Fibroblast of skin of right biceps (primary cell): ENCODE measurements around the gene GHDC.
"Not testable (repeated sequence)": the region's sequence is repeated elsewhere in the genome, so short reads cannot be mapped to it uniquely, and the experiment has no call there.

Source experiments
- DNase-seq: peaks from one replicate; pipeline ENCODE4 v3.0.0-alpha.2; 2013

The GHDC gene

GRCh38 chr17:42202159-42202558 is 7.9 kb upstream of the GHDC start:
- DNase-seq, result no peak

DNA sequence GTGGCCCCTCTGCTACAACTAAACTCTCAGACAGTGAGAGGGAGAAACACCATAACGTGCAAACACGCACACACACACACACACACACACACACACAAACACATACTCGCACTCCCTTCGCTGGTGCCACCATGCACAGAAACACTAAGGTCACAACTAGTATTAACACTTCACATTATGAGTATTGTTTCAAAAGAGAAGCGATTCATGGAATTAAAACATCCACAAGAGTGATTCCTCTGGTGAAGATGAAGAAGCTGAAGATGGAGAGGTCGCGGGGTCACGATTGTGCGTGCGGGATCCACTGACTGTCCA is 7.1 kb upstream of the GHDC start:
- DNase-seq, result no peak

DNA sequence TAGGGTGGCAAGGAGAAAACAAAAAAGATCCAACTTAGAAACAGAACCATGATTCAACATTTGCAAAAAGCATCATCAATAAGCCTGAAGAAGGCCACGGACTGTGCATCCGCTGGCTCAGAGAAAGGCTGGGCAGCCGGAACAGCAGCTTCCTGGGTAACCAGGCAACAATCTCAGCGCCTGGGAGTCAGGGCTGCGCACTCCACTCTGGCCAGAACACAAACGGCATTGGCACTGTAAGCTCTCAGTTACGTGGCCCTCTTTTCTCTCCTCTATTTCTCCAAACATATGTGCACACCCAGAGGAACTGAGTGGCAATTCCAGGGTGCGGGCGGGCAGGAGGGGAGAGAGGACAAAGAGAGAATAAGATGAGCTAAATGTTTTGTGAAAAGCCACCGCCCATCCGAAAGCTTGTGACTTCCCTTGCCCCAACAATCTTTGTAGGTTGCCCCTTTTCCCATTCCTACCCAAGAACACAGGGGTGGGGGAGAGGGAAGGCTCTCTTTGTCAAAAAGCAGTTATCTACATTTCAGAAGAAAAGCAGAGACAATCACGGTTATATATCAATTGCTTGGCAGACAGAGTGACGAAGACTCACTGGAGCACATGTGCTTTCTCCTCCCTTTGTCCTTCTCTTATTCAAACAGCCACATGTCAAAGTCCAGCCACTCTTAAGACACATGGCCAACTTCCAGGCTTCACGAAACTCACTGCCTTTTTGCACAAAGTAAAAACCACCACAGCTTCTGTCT is 6.6 kb upstream of the GHDC start:
- no peak for DNase-seq

- no peak for DNase-seq
These were observed 5.2 kb upstream of the GHDC start for GRCh38 chr17:42199416-42200011.

- DNase-seq, result no peak
These were observed 4.6 kb upstream of the GHDC start for GRCh38 chr17:42198897-42199296.

DNA sequence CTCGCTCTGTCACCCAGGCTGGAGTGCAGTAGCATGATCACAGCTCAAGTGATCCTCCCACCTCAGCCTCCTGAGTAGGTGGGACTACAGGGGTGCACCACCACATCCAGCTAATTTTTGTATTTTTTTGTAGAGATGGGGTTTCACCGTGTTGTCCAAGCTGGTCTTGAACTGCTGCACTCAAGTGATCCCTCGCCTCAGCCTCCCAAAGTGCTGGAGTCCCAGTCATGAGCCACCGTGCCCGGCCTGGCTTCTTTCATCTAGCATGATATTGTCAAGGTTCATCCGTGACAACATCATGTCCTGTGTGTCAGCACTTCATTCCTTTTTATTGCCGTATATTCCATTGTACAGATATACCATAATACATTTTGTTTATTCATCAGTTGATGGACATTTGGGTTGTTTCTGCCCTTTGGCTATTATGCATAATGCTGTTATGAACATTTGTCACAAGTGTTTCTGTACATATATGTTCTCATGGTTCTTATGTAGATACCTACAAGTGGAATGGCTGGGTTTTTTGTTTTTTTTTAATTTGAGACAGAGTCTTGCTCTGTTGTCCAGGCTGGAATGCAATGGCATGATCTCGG is 3.4 kb upstream of the GHDC start:
- DNase-seq, result no peak

GRCh38 chr17:42193216-42193968 is 902 bp downstream of the GHDC start:
- DNase-seq, result no peak

- DNase-seq, result no peak
These were observed 1.8 kb downstream of the GHDC start for GRCh38 chr17:42192189-42193126.

DNA sequence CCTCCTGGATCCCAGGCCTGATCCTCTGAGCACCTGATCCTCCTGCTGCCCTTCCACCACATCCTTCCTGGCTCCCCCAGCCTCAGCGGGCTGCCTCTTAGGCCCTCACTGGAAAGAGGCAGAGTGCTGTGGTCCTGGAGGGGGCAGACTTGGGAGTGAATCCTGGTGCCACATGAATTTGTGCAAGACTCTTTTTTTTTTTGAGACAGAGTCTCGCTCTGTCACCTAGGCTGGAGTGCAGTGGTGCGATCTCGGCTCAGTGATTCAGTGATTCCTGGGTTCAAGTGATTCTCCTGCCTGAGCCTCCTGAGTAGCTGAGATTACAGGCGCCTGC is 3.1 kb downstream of the GHDC start:
- DNase-seq, result no peak

DNA sequence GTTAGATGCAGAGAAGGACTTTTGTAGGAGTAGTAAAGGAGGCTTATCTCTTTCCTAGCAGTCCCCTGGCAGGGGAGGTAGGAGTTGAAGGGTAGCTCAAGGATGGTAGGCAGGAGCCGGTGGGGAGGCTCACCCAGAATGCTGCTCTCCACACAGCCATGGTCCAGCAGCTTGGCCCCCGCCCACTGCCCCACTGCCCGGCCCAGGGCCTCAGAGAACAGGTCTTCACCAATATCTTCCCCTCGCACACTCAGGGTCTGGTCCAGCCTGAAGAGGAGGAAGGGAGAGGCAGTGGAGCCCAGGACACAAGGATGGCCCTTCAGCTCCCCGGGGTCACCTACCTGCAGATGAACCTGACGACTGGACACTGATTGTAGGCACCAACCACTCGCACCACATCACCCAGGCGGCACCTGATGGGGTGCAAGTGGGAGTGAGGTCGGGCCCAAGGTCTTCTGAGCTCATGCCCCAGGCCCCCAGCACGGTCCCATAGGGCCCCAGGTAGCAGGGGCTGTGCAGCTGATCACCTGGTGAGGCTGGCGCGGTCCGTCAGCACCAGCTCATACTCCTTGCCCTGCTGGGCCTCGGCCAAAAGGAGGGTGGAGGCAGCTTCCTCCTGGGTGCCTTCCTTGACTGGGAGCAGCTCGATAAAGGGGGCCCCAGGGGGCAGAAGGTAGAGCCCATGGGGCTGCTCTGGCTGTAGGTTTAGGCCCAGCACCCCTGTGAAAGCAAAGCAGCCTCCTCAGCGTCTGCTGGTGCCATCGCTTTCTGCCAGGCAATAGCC is 3.6 kb downstream of the GHDC start:
- DNase-seq, result no peak

GRCh38 chr17:42189651-42189965 is 4.7 kb downstream of the GHDC start:
- no peak for DNase-seq

GRCh38 chr17:42188749-42189650 is 5.3 kb downstream of the GHDC start:
- no peak for DNase-seq

GRCh38 chr17:42187833-42188232 is 6.5 kb downstream of the GHDC start:
- DNase-seq, result no peak

GRCh38 chr17:42186191-42186590 is 8.1 kb downstream of the GHDC start:
- DNase-seq, result not testable (repeated sequence)

GRCh38 chr17:42185621-42185930 is 8.7 kb downstream of the GHDC start:
- DNase-seq, result no peak

DNA sequence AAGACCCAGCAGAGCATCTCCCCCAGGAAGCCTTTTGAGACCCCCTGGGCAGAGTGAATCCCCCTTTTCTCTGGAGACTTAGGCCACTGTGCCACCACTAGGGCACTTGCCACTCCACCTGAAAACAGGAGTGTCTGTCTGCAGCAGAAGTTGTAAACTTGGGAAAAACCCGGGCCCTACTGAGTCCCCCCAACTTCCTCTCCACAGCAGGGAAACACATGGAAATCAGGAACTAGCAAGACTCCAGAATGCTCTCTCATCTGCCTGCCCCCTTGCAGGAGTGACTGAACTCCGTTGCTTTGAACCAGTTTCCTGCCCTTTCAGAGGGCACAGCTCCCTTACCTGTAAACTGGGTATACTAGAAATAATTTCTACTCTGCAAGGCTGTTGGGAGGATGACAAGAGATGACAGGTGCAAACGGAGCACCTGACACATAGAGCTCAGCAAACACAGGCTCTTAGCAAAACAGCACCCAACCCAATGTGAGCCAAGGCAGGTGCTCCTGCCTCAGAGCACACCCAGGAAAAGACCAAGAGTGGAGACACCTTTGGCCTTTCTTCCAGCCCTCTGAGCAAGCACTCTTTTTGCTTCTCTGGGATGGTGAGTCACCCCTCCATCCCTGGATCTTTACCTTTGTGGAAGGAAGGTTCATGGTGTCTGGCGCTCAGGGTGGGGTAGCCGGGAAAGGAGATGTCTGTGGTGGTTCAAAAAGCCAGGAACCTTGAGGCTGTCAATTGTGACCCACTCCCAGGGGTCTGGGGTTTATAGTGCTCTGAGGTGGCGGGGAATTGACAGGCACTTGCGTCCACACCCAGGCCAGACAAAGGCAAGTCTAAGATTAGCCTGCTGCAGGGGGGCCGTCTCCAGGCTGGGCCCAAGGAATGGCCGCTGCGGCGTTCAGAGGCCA is 9.3 kb downstream of the GHDC start, which contains the start of gene HCRT:
Gene HCRT (minus strand): TSS at position 740 of the 908 bp plus-strand sequence. CDS start 87 bp downstream, at position 653.
- no peak for DNase-seq

- peak; percentile 67 for DNase-seq
These were observed 10.3 kb downstream of the GHDC start for GRCh38 chr17:42183741-42184711.

- DNase-seq, result peak; percentile 43
These were observed 11.2 kb downstream of the GHDC start for GRCh38 chr17:42182927-42183734.
